NCI-H1930 (cell line): ENCODE data around the gene MANEAL.

Source experiments
- DNase-seq, 2 experiments: peaks; one replicate each; lab custom pipeline; 2025; lab: John Stamatoyannopoulos, UW

MANEAL gene

GRCh38 chr1:37828410-37829074 lies 34.9 kb downstream of the MANEAL start:
- no peak for DNase-seq

DNA sequence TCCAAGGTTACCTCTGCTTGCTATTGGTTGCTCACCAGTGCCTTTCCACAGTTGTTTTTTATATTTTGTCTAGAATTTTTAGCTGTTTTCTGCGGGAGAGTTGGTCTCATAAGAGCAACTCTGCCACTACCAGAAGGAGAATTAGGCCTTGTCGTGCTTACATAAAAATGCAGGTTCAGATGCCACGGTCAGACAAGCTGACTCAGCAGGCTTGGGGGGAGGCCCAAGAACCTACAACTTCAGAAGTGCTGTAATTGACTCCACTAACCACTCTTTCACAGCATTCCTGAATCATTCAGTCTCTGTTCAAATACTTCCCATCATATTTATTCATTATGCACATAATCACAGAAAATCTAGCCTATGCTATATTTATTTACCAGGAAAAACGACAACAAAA lies 37.5 kb downstream of the MANEAL start:
- DNase-seq, result no peak

DNA sequence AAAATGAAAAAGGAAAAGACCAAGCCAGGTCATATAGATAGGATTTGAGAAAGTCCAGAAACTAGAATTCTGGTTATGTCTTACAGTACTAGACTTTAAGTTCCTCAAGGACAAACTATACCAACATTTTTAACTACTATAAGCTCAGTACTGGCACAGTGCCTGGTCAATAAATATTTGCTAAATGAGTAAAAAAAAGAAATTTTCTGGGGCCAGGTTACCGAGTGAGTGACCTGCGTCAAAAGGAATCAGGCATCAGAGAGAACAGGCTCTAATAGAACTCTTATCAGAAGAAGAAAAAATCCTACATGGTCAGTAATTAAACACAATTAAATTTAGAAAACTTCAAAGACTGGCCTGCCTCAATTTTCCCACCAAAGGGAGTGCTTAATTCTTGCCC lies 38.2 kb downstream of the MANEAL start:
- DNase-seq, result no peak

- no peak for DNase-seq
Measured at GRCh38 chr1:37836788-37837187, 43.1 kb downstream of the MANEAL start.

DNA sequence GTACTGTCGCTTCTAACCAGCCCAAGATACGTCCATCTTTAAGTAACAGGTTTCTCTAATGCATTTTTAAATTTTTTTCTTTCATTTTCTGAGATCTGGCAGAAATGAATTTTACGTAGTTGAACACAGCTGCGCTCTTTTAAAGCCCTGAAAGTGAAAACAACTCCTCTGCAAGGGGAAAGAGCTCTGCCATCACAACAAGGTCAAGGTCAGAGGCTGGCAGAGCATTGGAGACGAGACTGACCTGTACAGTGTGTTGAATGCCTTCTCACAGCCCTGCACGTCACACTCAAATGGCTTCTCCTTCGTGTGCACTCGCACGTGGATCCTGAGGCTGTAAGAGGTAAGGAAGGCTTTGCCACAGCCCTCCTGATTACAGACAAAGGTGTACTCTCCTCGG lies 46.0 kb downstream of the MANEAL start:
- no peak for DNase-seq

- DNase-seq, result no peak
Measured at GRCh38 chr1:37840711-37841110, 47.1 kb downstream of the MANEAL start.

DNA sequence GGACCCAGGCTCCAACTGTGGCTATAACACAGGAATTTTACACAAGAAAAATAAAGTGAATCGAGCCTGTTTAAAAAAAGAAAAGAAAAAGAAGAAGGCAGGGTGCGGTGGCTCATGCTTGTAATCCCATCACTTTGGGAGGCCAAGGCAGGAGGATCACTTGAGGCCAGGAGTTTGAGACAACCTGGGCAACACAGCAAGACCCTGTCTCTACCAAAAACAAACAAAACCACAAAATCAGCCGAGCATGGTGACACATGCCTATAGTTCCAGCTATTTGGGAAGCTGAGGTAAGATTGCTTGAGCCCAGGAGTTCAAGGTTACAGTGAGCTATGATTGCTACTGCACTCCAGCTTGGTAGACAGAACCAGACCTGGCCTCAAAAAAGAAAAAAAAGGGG lies 48.0 kb downstream of the MANEAL start:
- DNase-seq, result no peak

- DNase-seq, result no peak
Measured at GRCh38 chr1:37844536-37844935, 50.9 kb downstream of the MANEAL start.

- no peak for DNase-seq
Measured at GRCh38 chr1:37845049-37845646, 51.5 kb downstream of the MANEAL start.

DNA sequence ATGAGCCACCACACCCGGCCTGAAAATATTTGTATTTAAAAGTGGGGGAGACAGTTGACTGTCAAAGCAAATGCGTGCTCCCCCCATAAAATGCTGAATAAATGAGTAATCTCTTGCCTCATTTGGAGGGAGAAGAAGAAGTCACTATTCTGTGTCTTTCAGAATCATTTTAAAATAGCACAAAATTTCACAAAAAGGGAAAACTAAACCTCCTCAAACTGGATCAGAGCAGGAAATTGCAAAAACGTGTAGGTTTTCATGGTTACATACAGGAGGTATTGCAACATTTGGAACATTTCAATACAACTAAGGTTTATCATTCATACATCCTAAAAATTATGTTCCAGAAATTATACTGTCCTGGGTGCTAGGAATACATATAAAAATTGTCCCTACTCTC lies 52.1 kb downstream of the MANEAL start:
- DNase-seq, result no peak

GRCh38 chr1:37846647-37847339 lies 53.1 kb downstream of the MANEAL start:
- DNase-seq, result no peak

- DNase-seq, result no peak
Measured at GRCh38 chr1:37849480-37849879, 55.8 kb downstream of the MANEAL start.

- no peak for DNase-seq
Measured at GRCh38 chr1:37850352-37850955, 56.8 kb downstream of the MANEAL start.
